Type B pancreatic cell (in vitro differentiated cells): ENCODE results near the gene MAOB. TPM values are rescaled to one million over a fixed set of nuclear protein-coding genes. Genes with fewer than 3 reads are reported as not detected.

Experiments
- DNase-seq: peaks from one replicate; pipeline ENCODE4 v3.0.0; 2021; ENCODE audit warnings: mixed read lengths; ENCODE audit not compliant: unreplicated experiment; ENCODE audit errors: extremely low spot score
- H3K27ac Mint-ChIP-seq: 2 replicates; pipeline ENCODE4 v1.8.0; 2021; ENCODE audit warnings: mild to moderate bottlenecking, mixed read lengths
- H3K27me3 Mint-ChIP-seq: 2 replicates; pipeline ENCODE4 v1.8.0; 2021; ENCODE audit warnings: mixed read lengths
- H3K36me3 Mint-ChIP-seq: 2 replicates; pipeline ENCODE4 v1.8.0; 2021; ENCODE audit warnings: mixed read lengths
- H3K4me1 Mint-ChIP-seq: one replicate; pipeline ENCODE4 v1.8.0; 2021; ENCODE audit warnings: mixed read lengths; ENCODE audit not compliant: unreplicated experiment
- H3K4me3 Mint-ChIP-seq: 2 replicates; pipeline ENCODE4 v1.8.0; 2021; ENCODE audit warnings: mild to moderate bottlenecking, mixed read lengths
- H3K9me3 Mint-ChIP-seq: 2 replicates; pipeline ENCODE4 v1.8.0; 2021; ENCODE audit warnings: mixed read lengths
- total RNA-seq: library from RNA; stranded (reverse); gene quantifications from 2 replicates; pipeline ENCODE4 v1.2.1, GENCODE V29; 2021; ENCODE audit warnings: low replicate concordance
- TF ChIP-seq, protein P1 (sequence below): fragments of 200-600 bp; sonication (generic); conservative IDR thresholded peaks from 2 replicates; pipeline ENCODE4 v1.5.0; 2021; ENCODE audit warnings: antibody characterized with exemption, mild to moderate bottlenecking

MAOB gene
- total RNA-seq, 1 donor from 2014 or later: 20.8 TPM

GRCh38 chrX:43745938-43746721 is 136.1 kb downstream of the MAOB start:
- TF ChIP-seq, protein P1, sequence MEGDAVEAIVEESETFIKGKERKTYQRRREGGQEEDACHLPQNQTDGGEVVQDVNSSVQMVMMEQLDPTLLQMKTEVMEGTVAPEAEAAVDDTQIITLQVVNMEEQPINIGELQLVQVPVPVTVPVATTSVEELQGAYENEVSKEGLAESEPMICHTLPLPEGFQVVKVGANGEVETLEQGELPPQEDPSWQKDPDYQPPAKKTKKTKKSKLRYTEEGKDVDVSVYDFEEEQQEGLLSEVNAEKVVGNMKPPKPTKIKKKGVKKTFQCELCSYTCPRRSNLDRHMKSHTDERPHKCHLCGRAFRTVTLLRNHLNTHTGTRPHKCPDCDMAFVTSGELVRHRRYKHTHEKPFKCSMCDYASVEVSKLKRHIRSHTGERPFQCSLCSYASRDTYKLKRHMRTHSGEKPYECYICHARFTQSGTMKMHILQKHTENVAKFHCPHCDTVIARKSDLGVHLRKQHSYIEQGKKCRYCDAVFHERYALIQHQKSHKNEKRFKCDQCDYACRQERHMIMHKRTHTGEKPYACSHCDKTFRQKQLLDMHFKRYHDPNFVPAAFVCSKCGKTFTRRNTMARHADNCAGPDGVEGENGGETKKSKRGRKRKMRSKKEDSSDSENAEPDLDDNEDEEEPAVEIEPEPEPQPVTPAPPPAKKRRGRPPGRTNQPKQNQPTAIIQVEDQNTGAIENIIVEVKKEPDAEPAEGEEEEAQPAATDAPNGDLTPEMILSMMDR: no peak
- Mint-ChIP-seq H3K27ac (no peak overlapping the region), H3K4me1 (peaks cover 11% of the 10 kb centered on the region), H3K4me3 (no peak overlapping the region), H3K9me3 (no peaks in the 10 kb centered on the region), H3K27me3 (no peaks in the 10 kb centered on the region), H3K36me3 (no peaks in the 10 kb centered on the region)
- no peak for DNase-seq

DNA sequence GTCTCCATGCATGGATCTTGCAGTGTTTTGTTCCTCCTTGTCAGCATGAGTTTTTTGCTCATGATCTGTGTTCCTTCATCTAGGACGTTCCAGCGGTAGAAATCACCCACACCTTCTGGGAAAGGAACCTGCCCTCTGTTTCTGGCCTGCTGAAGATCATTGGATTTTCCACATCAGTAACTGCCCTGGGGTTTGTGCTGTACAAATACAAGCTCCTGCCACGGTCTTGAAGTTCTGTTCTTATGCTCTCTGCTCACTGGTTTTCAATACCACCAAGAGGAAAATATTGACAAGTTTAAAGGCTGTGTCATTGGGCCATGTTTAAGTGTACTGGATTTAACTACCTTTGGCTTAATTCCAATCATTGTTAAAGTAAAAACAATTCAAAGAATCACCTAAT is 138.0 kb downstream of the MAOB start:
- Mint-ChIP-seq H3K36me3 (no peaks in the 10 kb centered on the region), H3K27me3 (no peaks in the 10 kb centered on the region), H3K9me3 (no peaks in the 10 kb centered on the region), H3K4me1 (peaks cover 11% of the 10 kb centered on the region), H3K4me3 (no peak overlapping the region), H3K27ac (no peak overlapping the region)
- TF ChIP-seq, protein P1: no peak
- DNase-seq: no peak

DNA sequence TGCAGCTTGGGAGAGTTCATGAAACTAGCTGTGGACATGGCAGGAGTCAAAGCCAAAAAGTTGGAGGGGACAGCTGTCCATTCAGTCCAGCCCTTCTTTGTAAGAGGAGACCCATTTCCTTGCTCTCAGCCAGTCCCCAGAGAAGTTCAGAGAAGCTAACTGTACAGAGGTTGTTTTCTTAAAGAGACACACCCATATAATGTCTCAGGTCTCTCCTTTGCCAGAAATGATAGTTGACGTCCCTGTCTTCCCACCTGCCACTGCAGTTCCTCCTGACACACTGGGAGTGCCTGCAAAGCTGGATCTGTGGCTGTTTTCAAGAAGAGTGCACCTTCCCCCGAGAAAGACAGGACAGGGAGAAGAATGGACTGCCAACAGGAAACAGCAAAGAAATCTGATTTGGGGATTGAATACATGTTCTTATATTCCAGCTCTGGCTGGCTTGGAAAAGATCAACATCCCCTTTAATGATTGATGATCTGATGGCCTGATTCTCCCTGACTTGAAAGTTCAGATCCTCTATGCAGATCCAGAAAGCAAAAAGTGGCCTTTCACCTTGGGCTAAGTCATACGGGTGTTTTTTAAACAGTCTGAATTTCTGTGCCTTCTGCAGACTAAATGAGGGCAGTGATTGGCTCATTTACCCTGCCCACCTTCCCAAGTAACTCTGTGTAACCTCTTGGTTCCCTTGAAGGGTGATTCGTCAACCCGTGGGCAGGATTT is 139.0 kb downstream of the MAOB start:
- Mint-ChIP-seq H3K4me3 (no peak overlapping the region), H3K27ac (no peak overlapping the region)

GRCh38 chrX:43741843-43742573 is 140.2 kb downstream of the MAOB start:
- no peak for DNase-seq
- Mint-ChIP-seq H3K4me3 (no peak overlapping the region), H3K27ac (no peak overlapping the region), H3K9me3 (no peaks in the 10 kb centered on the region), H3K4me1 (peaks cover 15% of the 10 kb centered on the region), H3K36me3 (no peaks in the 10 kb centered on the region), H3K27me3 (no peaks in the 10 kb centered on the region)
- TF ChIP-seq, protein P1: no peak

More for the DNA sequence above, 139.0 kb downstream of the MAOB start:
- Mint-ChIP-seq H3K9me3 (no peaks in the 10 kb centered on the region), H3K27me3 (no peaks in the 10 kb centered on the region), H3K4me1 (peaks cover 11% of the 10 kb centered on the region), H3K36me3 (no peaks in the 10 kb centered on the region)
- DNase-seq: no peak
- TF ChIP-seq, protein P1: no peak

GRCh38 chrX:43735957-43736356 is 146.3 kb downstream of the MAOB start:
- peaks cover 2% of the 10 kb centered on the region for H3K36me3 Mint-ChIP-seq
- no peak overlapping the region for H3K27ac Mint-ChIP-seq
- H3K4me1 Mint-ChIP-seq: peaks cover 14% of the 10 kb centered on the region
- H3K9me3 Mint-ChIP-seq: no peaks in the 10 kb centered on the region
- H3K27me3 Mint-ChIP-seq: no peaks in the 10 kb centered on the region
- H3K4me3 Mint-ChIP-seq: no peak overlapping the region
- DNase-seq: no peak
- TF ChIP-seq, protein P1: no peak
